Brain pericyte (primary cell): Measurements from ENCODE around the gene SLC12A2.
A peak's percentile ranks its signal among the peaks of the same experiment; 100 is the strongest.

Source experiments
- DNase-seq: peaks from one replicate; pipeline ENCODE4 v3.0.0-alpha.2; 2012; ENCODE audit warnings: low read depth, low spot score

SLC12A2 gene

GRCh38 chr5:128083033-128083810 is at the start of gene SLC12A2:
Gene SLC12A2 (plus strand): TSS chr5:128083766. CDS start chr5:128083955, 189 bp downstream.
- DNase-seq, result peak; percentile 83

GRCh38 chr5:128035689-128036088 is 47.9 kb upstream of the SLC12A2 start:
- DNase-seq, result no peak

DNA sequence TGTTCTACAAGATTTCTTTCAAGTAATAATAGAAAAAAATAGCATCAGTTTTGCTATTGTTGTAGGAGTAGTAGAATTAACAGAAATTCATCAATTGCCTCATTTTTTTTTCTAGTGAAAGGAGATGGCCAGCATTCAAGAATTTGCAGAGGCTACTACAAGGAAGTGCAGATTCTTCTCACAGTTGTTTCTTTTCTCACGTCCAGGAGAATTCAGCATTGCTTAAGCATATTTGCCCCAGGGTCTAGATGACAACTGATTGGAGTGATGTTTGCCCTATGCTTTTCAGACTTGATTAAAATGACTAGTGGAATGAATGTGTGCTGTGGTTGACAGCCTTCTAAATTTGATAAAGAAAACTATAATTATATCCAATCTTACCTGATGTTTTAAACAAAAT is 46.6 kb upstream of the SLC12A2 start:
- DNase-seq, result no peak

DNA sequence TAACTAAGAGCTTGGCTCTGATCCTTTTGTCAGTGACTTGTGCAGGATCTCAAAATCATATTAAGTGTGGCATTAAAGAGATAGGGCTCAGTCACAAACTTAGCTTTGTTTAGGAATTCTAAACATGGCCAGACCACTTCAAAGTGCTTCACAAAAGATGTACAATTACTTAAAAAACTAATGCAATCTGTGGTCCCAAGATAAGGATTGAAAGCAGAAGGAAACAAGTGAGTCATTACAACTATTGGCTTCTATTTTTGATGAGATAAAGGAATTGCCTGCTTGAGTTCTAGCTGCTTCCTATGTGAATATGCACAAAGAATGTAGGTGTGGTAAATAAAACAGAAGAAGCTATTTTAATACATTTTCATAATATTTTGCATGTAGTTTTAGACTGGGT is 44.9 kb upstream of the SLC12A2 start:
- DNase-seq, result no peak

DNA sequence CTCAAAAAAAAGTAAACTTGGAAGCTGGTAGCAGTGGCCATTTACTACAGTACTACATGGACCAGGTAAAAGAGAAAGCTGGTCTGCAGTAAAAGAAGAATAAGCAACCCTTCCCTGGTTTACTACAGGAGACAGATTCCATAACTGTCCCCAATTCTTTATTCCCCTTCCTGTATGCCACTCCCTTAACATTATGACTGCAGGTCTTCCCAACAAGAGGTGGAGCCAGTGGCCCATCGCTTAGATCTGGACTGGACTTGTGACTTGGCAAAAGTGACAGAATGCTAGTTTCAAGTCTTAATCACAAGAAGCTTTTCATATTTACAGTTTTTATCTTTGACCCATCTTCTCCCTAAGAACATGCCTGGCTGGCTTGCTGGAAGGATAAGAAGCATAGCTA is 42.6 kb upstream of the SLC12A2 start:
- DNase-seq, result no peak

- DNase-seq, result no peak
Observed at GRCh38 chr5:128052780-128053179, 30.8 kb upstream of the SLC12A2 start.

- DNase-seq, result no peak
Observed at GRCh38 chr5:128053291-128053954, 30.1 kb upstream of the SLC12A2 start.

GRCh38 chr5:128060644-128061385 is 22.8 kb upstream of the SLC12A2 start:
- no peak for DNase-seq

DNA sequence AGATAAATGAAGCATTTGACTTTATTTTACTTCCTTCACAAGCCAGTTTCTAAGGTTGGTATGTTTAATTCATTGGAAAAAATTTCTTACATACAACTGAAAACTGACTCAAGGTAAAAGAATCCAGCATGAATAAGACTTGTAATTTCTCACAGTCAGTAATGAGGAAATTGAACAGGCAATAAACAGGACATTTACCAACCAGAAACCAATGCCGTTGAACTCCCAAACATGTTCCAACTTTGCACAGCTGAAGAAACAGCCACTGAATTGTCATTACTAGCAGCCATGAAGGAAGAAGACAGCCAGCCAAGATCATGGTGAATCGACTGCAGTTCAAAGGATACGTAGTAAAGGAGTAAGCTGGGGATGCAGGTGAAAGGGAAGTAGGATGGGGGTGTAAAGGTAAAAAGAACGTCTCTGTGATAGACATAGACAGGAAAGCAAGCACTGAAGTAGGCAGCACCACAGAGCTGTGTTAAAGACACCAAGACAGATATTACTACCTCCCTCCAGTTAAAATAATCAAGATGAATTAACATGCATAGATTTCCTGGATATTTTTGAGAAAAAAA is 21.3 kb upstream of the SLC12A2 start:
- no peak for DNase-seq

DNA sequence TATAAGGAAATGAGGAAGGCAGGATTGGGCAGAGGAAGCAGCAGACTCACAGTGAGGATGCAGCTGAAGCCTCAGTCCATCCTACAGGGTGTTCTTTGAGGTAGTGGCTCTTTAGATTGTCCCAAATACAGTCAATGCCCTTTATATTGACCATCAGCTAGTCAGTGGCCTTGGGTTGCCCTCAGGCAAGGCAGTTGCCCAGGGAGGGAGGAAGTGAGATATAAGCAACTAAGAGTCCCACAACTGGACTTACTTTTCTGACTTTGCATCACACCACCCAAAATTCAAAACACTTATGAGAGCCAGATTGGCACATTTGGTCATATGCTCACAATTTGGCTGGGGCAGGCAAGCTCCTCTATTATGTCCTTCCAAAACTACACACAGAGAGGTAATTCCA is 9.4 kb upstream of the SLC12A2 start:
- DNase-seq, result no peak

GRCh38 chr5:128074953-128075352 is 8.6 kb upstream of the SLC12A2 start:
- DNase-seq, result no peak

DNA sequence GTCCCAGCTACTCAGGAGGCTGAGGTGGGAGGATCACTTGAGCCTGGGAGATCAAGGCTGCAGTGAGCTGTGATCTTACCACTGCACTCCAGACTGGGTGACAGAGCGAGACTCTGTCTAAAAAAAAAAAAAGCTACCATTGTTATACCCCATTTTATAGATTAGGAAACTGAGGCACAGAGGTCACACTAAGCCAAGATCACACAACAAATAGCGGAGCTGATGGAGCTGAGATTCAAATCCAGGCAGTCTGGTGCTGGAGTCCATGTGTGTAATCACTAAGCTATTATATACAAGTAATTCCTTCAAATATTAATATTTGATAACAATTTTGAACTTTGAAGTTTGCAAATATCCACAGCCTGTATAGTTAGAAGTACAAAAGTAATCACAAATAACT is 6.0 kb upstream of the SLC12A2 start:
- no peak for DNase-seq

DNA sequence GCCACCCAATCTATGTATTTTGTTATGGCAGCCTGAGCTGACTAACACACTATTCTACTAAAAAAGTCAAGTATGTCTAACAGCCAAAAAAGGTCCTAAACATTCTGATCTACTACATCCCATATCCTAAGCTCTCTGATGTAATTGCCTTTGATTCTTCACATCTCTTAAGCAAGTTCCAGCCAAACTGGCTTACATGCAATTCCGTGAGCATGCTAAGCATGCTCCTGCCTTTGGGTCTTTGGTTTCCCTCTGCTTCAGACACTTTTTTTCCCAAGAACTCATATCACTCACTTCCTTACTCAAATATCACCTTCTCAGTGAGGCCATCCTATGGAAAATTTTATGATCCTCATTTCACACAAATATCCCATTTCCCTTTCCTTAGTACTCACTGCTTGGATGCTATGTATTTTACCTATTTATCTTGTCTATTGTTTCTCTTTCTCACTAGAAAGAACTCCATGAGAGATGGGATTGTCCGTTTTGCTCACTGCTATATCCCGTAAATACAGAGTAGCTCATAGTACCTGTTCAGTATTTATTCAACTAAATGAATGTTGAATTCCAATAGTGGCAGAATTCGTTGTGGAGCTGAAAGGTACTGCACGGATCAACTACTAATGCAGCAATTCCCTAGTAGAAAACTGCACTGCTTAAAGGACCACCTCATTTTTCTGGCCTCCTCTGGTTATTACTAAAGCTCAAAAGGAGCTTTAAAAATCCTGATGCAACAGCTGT is 2.3 kb upstream of the SLC12A2 start:
- DNase-seq, result no peak

DNA sequence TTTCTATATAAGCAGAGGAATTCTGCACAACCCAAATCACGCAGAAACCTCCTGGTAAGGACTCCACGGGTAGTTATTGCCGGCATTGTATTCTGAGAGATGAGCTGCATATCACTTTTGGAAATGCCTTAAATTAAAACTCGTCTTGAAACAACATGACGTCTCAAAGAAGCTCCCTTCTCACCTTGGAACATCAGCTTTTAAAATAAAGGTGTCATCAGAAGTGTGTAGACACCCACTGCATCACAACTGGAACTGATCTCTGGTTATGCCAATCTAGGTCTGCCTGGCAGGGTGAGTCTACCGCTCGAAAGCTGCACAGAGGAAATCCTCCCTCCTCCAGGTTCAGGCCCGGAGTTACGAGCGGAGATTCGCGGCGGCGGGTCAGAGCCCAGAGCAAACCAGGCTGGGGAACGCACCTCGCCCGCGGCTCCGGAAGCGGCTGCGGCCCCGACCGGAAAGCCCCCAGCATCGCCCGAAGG is 974 bp upstream of the SLC12A2 start:
- DNase-seq, result no peak

GRCh38 chr5:128083811-128084227 is 253 bp downstream of the SLC12A2 start:
- DNase-seq, result no peak

- DNase-seq, result no peak
Observed at GRCh38 chr5:128084228-128085167, 932 bp downstream of the SLC12A2 start.

GRCh38 chr5:128085413-128085812 is 1.8 kb downstream of the SLC12A2 start:
- DNase-seq, result no peak

GRCh38 chr5:128091579-128091978 is 8.0 kb downstream of the SLC12A2 start:
- DNase-seq, result no peak

GRCh38 chr5:128092144-128092543 is 8.6 kb downstream of the SLC12A2 start:
- no peak for DNase-seq

GRCh38 chr5:128093368-128093767 is 9.8 kb downstream of the SLC12A2 start:
- no peak for DNase-seq
